Thoracic aorta (tissue), 2 donors: ENCODE data around the gene IGFBP6. TPM values are rescaled to one million over a fixed set of nuclear protein-coding genes. Genes with fewer than 3 reads are reported as not detected.
"Not testable (repeated sequence)": the region's sequence is repeated elsewhere in the genome, so short reads cannot be mapped to it uniquely, and the experiment has no call there.

Source experiments
- ATAC-seq: fragments of 150-250 bp; one replicate; pipeline ENCODE4 v1.8.0; 2017; ENCODE audit warnings: low read depth; ENCODE audit not compliant: insufficient number of reproducible peaks, low FRiP score
- DNase-seq: peaks from one replicate; pipeline ENCODE4 v3.0.0-alpha.2; 2020; ENCODE audit warnings: low spot score
- H3K27ac ChIP-seq, 2 donors: fragments of 200-600 bp; sonication (generic); 1 replicate in 1 of 2; 2 replicates in 1 of 2; pipeline ENCODE4 v1.5.1; 2016; ENCODE audit warnings: mild to moderate bottlenecking in 2 of 2, moderate library complexity in 2 of 2
- H3K27me3 ChIP-seq: fragments of 200-600 bp; sonication (generic); replicated peaks from 2 replicates; pipeline ENCODE4 v1.6.0; 2016; ENCODE audit warnings: mild to moderate bottlenecking; ENCODE audit not compliant: insufficient read depth
- H3K36me3 ChIP-seq: fragments of 200-600 bp; sonication (generic); one replicate; pipeline ENCODE4 v1.5.1; 2016
- H3K4me1 ChIP-seq, 2 donors: fragments of 200-600 bp; sonication (generic); 1 replicate in 1 of 2; 2 replicates in 1 of 2; pipeline versions ENCODE4 v1.5.1 to v1.6.0; 2016; ENCODE audit warnings: low read depth in 2 of 2, mild to moderate bottlenecking in 1 of 2; ENCODE audit not compliant: control insufficient read depth in 1 of 2
- H3K4me3 ChIP-seq: fragments of 200-600 bp; sonication (generic); 2 replicates; pipeline ENCODE4 v1.5.1; 2016; ENCODE audit warnings: mild to moderate bottlenecking
- H3K9me3 ChIP-seq: fragments of 200-600 bp; sonication (generic); 2 replicates; pipeline ENCODE4 v1.5.1; 2016
- CTCF ChIP-seq: fragments of 200-600 bp; sonication (generic); IDR thresholded peaks from one replicate; pipeline ENCODE4 v1.5.1; 2019; ENCODE audit warnings: antibody characterized with exemption
- total RNA-seq, 2 donors: library from RNA; depleted of rRNA; stranded (reverse); fragments of >200 nt; gene quantifications; one replicate each; pipeline versions ENCODE4 v1.1.0 to v1.2.3, GENCODE V29; 2016

IGFBP6 gene
- total RNA-seq, 2 donors from 2014 or later = 1,999 to 2,150 TPM

- ATAC-seq (no peak), DNase-seq (no peak)
- peak overlapping the region in 1 of 2 donors; percentile 77 for H3K27ac ChIP-seq
- H3K36me3 ChIP-seq = peaks cover 7% of the 10 kb centered on the region
- TF ChIP-seq CTCF = no peak
- H3K4me1 ChIP-seq = peaks cover 10 to 51% of the 10 kb centered on the region in 2 donors
- H3K27me3 ChIP-seq = no peaks in the 10 kb centered on the region
- H3K4me3 ChIP-seq = no peak overlapping the region
- H3K9me3 ChIP-seq = no peaks in the 10 kb centered on the region
Observed at GRCh38 chr12:53105712-53106439, 8.4 kb downstream of the IGFBP6 start.

GRCh38 chr12:53107122-53107521, 9.7 kb downstream of the IGFBP6 start:
- no peaks in the 10 kb centered on the region for H3K36me3 ChIP-seq
- TF ChIP-seq CTCF = no peak
- H3K9me3 ChIP-seq = no peaks in the 10 kb centered on the region
- ATAC-seq (no peak), DNase-seq (no peak)
- H3K27me3 ChIP-seq = no peaks in the 10 kb centered on the region
- peaks cover 10 to 43% of the 10 kb centered on the region in 2 donors for H3K4me1 ChIP-seq
- peak overlapping the region; percentile 75 to 77 for H3K27ac ChIP-seq
- H3K4me3 ChIP-seq = no peak overlapping the region

GRCh38 chr12:53112431-53112830, 15.0 kb downstream of the IGFBP6 start:
- H3K27me3 ChIP-seq, H3K36me3 ChIP-seq, H3K4me3 ChIP-seq, DNase-seq, ATAC-seq, H3K27ac ChIP-seq, H3K9me3 ChIP-seq: not testable (repeated sequence)
- H3K4me1 ChIP-seq = peaks cover 19 to 40% of the 10 kb centered on the region in 2 donors

- H3K27ac ChIP-seq = peak overlapping the region; percentile 41 to 92
- no peaks in the 10 kb centered on the region for H3K9me3 ChIP-seq
- H3K27me3 ChIP-seq = no peaks in the 10 kb centered on the region
- no peak for ATAC-seq
- no peak overlapping the region for H3K4me3 ChIP-seq
- DNase-seq = no peak
- no peak for TF ChIP-seq CTCF
- H3K36me3 ChIP-seq = no peaks in the 10 kb centered on the region
- H3K4me1 ChIP-seq = peaks cover 20 to 36% of the 10 kb centered on the region in 2 donors
Observed at GRCh38 chr12:53113136-53113705, 15.8 kb downstream of the IGFBP6 start.

GRCh38 chr12:53113951-53114350, 16.5 kb downstream of the IGFBP6 start:
- no peak for TF ChIP-seq CTCF
- no peak for ATAC-seq

More at GRCh38 chr12:53113951-53114350, 16.5 kb downstream of the IGFBP6 start:
- H3K27me3 ChIP-seq = no peaks in the 10 kb centered on the region
- DNase-seq = no peak
- H3K27ac ChIP-seq = peak overlapping the region; percentile 58 to 92
- no peaks in the 10 kb centered on the region for H3K36me3 ChIP-seq
- no peak overlapping the region for H3K4me3 ChIP-seq
- H3K9me3 ChIP-seq = no peaks in the 10 kb centered on the region
- peaks cover 20 to 29% of the 10 kb centered on the region in 2 donors for H3K4me1 ChIP-seq
